Measurements from ENCODE around the gene NPPB. TPM values are rescaled to one million over a fixed set of nuclear protein-coding genes. Genes with fewer than 3 reads are reported as not detected.

The NPPB gene
- total and polyA plus RNA-seq, 2 of the 8 experiments (the other 6 are each of a cell fraction or from before 2014, with no cell fraction given) = 0.36 to 0.91 TPM

DNA sequence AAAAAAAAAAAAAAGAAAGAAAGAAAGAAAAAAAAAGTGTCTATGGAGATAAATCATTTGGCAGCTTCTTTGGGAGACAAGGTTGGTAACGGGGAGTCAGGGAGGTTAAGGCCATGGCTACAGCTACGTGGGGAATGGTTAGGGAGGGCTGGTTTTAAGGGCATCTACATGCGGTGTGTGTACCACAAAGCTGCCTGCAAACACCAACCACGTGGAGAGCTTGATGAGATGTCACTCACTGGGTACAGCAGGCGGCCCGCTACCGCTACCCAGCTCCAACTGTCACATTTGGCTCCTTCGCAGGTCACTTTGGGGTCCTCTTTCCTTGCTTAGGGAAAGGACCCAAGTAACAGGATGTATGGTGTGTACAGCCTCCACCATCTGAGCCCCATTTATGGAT, 4.2 kb downstream of the NPPB start:
- no peak overlapping the region for H3K23ac ChIP-seq (ENCODE audit: insufficient read length)
- peaks cover 3% of the 10 kb centered on the region; the same call in 1 of the 2 replicates for H3K23me2 ChIP-seq (ENCODE audit: low read depth, low read length)
- no peak overlapping the region for H4K91ac ChIP-seq (replicated peaks; ENCODE audit: insufficient read length, low read length)
- no peak overlapping the region for H2BK120ac ChIP-seq (replicated peaks; ENCODE audit: low read depth, low read length)
- no peak overlapping the region for H2BK12ac ChIP-seq (ENCODE audit: low read depth, low read length)
- no peak overlapping the region for H2BK20ac ChIP-seq (ENCODE audit: low read length)
- H3K4me2 ChIP-seq (ENCODE audit: insufficient read depth in 1 of 2, low read depth in 2 of 2, low read length in 2 of 2) = no peak overlapping the region
- no peak overlapping the region for H2AFZ ChIP-seq (ENCODE audit: low read length)
- peaks cover 0 to 3% (median 1%) of the 10 kb centered on the region in 4 experiments; a peak in 1 of 7 replicates for H3K4me1 ChIP-seq (replicated peaks in 1 of 4; ENCODE audit: control insufficient read depth in 3 of 4, insufficient read depth in 4 of 4, low read length in 3 of 4)
- H4K20me1 ChIP-seq (replicated peaks in 1 of 2; ENCODE audit: control insufficient read depth in 1 of 2, insufficient read depth in 2 of 2, low read length in 2 of 2) = peaks cover 0 to 8% of the 10 kb centered on the region in 2 experiments
- no peak overlapping the region for H3K4ac ChIP-seq (replicated peaks; ENCODE audit: insufficient read length, low read depth, low read length)
- H2BK5ac ChIP-seq (ENCODE audit: low read depth, low read length) = no peak overlapping the region
- H3K9ac ChIP-seq (replicated peaks in 1 of 4; ENCODE audit: extremely low read depth in 1 of 4, low read depth in 3 of 4, low read length in 3 of 4) = no peak overlapping the region
- H3K4me3 ChIP-seq (ENCODE audit: extremely low read depth in 1 of 4, insufficient read depth in 2 of 4, low read depth in 3 of 4, low read length in 4 of 4) = no peak overlapping the region
- no peak overlapping the region for H2AK5ac ChIP-seq (ENCODE audit: low read depth, low read length)
- no peak overlapping the region for H2BK15ac ChIP-seq (ENCODE audit: low read length)
- no peak for DNase-seq (ENCODE audit: low read depth in 1 of 2, low spot score in 2 of 2)
- no peak overlapping the region for H3K56ac ChIP-seq (replicated peaks; ENCODE audit: insufficient read length, low read depth, low read length)
- POLR2A ChIA-PET (ENCODE audit: partially characterized antibody) = interaction anchor here (0.5 to 9.0 kb wide), 4 partner anchors 47 to 156 kb away, joined by 4 to 81 read pairs (median 4); no protein-coding TSS in a partner anchor
- FAIRE-seq = no peak
- H3K9me3 ChIP-seq (ENCODE audit: insufficient read depth in 2 of 2, low read depth in 1 of 2, low read length in 1 of 2) = no peaks in the 10 kb centered on the region
- no peak overlapping the region for H3K18ac ChIP-seq (ENCODE audit: extremely low read depth, low read length)
- H3K14ac ChIP-seq (ENCODE audit: insufficient read length) = no peak overlapping the region
- H3K27ac ChIP-seq (ENCODE audit: low read depth, low read length) = no peak overlapping the region
- H3K27me3 ChIP-seq (replicated peaks in 1 of 4; ENCODE audit: control insufficient read depth in 3 of 4, extremely low read depth in 1 of 4, insufficient read depth in 3 of 4, low read length in 3 of 4) = peaks cover 0 to 20% (median 11%) of the 10 kb centered on the region in 4 experiments; a peak in 6 of 7 replicates
- H4K8ac ChIP-seq (ENCODE audit: extremely low read depth, insufficient read depth, low read length) = no peak overlapping the region
- H3K36me3 ChIP-seq (ENCODE audit: control insufficient read depth in 2 of 4, insufficient read depth in 4 of 4, low read length in 3 of 4) = no peaks in the 10 kb centered on the region
- H4K5ac ChIP-seq (ENCODE audit: insufficient read length, low read depth, low read length) = no peak overlapping the region
- WGBS, 2 experiments (ENCODE audit: extremely low coverage in 1 of 2, insufficient coverage in 1 of 2, insufficient read length in 1 of 2, insufficient replicate concordance in 2 of 2, low coverage in 1 of 2, low lambda C conversion rate in 2 of 2, missing lambda C conversion rate in 1 of 2) = 86% methylated on average over 8 of the region's 8 CpGs; no CpG with 5 or more reads in 1 of the 2 experiments
- H3K79me1 ChIP-seq (ENCODE audit: low read depth, low read length) = no peaks in the 10 kb centered on the region
- CTCF ChIA-PET (ENCODE audit: partially characterized antibody) = interaction anchor here (0.7 to 4.9 kb wide), 17 partner anchors 8 to 113 kb away, joined by 3 to 27 read pairs (median 7); no protein-coding TSS in a partner anchor
- no peaks in the 10 kb centered on the region for H3K79me2 ChIP-seq (ENCODE audit: control insufficient read depth in 1 of 2, insufficient read depth in 2 of 2, low read length in 2 of 2)
- no peak for TF ChIP-seq SAP30 (IDR thresholded peaks at IDR 0.05; ENCODE audit: insufficient read depth, insufficient replicate concordance, low read length)
- TF ChIP-seq EGR1 (IDR thresholded peaks at IDR 0.05; ENCODE audit: borderline replicate concordance, low read depth, low read length) = no peak
- no peak for TF ChIP-seq CTBP2 (IDR thresholded peaks at IDR 0.05; ENCODE audit: borderline replicate concordance, insufficient read depth, insufficient read length, low read length)
- no peak for TF ChIP-seq NRF1 (IDR thresholded peaks at IDR 0.05; ENCODE audit: low read depth, low read length)
- no peak for TF ChIP-seq NANOG (IDR thresholded peaks at IDR 0.05; ENCODE audit: insufficient read depth, low read depth, low read length, poor library complexity, severe bottlenecking)
- no peak for TF ChIP-seq SIX5 (IDR thresholded peaks at IDR 0.05; ENCODE audit: low read depth, low read length)

Data from H1 (cell line).